Measurements from ENCODE around the gene TSNAX.
A peak's percentile ranks its signal among the peaks of the same experiment; 100 is the strongest.
"Not testable (repeated sequence)": the region's sequence is repeated elsewhere in the genome, so short reads cannot be mapped to it uniquely, and the experiment has no call there.

TSNAX gene, protein sequence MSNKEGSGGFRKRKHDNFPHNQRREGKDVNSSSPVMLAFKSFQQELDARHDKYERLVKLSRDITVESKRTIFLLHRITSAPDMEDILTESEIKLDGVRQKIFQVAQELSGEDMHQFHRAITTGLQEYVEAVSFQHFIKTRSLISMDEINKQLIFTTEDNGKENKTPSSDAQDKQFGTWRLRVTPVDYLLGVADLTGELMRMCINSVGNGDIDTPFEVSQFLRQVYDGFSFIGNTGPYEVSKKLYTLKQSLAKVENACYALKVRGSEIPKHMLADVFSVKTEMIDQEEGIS

DNA sequence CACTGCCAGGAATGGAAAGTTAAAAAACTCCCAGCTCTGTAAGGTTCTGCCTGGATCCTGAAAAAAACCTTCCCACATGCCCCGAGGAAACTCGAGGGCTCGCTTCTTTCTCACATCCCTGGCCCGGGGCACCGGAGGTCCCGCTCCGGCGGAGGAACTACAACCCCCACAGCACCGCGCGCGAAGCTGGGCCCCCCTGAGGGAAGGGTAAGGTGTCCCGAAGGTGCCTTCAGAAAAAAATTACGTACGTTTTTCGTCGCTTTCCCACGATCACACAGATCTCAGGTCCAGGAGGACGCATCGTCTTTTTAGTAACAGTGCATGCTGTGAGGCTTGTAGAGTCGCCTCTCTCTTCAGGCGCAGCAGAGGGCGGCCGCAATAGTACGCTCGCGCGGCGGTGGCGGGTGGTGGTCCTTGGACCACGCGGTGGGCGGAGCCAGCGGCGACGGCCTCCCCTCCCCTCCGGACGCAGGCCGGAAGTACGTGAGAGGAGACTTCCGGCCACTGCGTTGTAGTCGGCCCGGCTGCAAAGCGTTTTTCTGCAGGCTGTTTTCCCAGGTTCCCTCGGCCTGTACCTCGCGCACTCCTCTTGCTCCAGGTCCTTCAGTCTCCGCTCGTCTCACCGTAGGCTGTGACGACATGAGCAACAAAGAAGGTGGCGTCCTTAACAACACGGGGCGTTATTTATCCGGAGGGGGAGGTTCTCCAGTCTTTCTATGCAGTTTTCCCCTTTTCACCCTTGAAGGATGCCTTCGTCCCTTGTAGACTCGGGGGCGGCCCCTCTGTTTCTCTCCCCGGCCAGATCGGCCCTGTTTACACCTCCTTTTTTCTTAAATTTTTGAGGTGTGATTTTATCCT, at the start of gene TSNAX:
TSNAX (plus strand) TSS at position 498 of the 858 bp plus-strand sequence; CDS start at position 640, 142 bp downstream.
- peak; percentile 94 for DNase-seq

DNA sequence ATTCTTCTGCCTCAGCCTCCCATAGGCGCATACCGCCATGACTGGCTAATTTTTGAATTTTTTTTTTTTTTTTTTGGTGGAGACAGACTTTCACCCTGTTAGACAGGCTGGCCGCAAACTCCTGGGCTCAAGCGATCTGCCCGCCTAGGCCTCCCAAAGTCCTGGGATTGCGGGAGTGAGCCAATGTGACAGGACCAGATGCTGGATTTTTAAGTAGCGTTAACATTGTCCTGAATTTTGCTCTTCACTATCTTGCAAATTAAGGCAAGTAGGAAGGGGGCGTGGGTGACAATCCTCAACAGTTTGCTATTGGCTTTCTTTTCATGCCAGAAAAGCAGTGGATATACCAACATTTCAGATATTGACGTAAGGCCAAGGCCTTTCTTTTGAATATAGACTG, 49.7 kb upstream of the TSNAX start:
- no peak for DNase-seq

DNA sequence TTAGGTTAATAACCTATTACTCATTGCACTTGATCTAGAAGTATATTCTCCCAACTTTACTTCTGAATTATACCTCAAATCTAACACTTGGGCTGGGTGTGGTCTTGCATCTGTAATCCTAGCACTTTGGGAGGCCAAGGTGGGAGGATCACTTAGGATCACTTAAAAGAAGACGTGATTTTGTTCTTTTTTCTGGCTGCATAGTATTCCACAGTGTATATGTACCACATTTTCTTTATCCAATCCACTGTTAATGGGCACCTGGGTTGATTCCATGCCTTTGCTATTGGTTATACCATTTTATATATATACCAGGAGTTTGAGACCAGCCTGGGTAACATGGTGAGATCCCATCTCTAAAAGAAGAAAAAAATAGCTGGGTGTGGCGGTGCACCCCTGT, 48.5 kb upstream of the TSNAX start:
- DNase-seq: no peak

DNA sequence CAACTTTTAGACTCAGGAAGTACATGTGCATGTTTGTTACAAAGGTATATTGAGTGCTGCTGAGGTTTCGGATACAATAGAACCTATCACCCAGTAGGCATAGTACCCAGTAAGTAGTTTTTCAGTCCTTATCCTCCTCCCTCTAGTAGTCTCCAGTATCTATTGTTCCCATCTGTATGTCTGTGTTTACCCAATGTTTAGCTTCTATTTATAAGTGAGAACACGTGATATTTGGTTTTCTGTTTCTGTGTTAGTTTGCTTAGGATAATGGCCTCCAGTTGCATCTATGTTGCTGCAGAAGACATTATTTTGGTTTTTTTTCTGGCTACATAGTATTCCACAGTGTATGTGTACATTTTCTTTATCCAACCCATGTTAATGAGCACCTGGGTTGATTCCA, 47.2 kb upstream of the TSNAX start:
- DNase-seq: no peak

DNA sequence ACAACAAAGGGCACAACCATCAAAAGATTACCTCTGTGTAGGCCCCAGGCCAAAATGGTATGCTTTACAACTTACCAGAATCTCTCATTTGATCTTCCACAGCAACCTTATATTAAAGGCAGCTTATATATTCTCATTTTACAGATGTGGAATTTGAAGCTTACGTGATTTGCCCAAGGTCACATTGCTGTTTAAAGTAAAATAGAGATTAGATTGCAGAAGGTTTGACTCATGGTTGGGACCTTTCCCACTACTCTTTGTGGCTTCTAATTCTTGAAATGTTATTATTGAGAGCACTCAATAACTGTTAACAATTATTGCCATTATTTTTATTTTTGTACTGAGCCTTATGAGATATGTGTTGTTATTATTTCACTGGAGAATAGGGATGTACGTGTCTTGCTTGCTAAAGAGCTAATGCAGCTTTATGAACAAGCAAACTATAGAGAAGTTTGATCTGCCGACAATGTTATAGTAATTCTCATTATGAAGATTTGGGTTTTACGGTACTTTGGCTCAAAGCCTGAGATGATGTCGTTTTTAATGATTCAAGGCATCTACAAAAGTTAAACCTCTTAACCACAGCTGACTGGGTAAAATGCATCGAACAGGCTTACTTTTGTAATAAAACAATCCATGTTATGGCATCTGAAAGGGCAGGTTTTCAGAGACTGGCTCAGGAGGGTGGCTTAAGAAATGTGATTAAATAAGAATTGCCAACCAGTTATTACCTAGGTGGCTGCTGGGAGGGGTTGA, 43.3 kb upstream of the TSNAX start:
- DNase-seq: no peak

DNA sequence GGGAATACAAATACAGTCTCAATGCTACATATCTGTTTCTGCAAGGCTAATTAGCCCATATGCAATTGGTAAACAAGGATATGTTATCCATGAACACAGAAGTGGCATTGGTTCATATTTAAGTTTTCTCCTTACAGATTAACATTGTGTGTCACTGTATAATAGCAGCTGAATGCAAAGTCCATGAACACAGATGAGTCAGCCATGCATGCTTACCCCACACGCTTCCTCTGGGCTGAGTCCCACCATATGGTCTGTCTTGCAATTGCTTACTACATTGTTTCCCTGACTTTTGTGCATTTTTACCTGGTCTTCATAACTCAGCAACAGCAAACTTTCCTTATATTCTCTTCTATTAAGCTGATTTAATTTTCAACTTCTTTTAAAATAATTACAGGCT, 41.5 kb upstream of the TSNAX start:
- peak; percentile 4 for DNase-seq

DNA sequence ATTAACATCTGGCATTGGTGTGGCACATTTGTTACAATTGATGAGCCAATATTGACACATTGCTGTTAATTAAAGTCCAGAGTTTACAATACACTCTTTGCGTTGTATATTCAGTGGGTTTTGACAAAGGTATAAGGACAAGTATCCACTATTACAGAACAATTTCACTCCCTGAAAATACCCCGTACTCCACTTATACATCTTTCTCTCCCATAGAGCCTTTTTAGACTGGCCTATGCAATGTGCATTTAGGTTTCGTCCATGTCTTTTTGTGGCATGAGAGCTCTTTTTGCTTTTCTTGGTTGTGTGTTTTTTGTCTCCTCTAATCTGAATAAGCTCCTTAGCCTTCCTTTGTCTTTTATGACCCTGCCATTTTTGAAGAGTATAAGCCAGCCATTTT, 40.6 kb upstream of the TSNAX start:
- no peak for DNase-seq

DNA sequence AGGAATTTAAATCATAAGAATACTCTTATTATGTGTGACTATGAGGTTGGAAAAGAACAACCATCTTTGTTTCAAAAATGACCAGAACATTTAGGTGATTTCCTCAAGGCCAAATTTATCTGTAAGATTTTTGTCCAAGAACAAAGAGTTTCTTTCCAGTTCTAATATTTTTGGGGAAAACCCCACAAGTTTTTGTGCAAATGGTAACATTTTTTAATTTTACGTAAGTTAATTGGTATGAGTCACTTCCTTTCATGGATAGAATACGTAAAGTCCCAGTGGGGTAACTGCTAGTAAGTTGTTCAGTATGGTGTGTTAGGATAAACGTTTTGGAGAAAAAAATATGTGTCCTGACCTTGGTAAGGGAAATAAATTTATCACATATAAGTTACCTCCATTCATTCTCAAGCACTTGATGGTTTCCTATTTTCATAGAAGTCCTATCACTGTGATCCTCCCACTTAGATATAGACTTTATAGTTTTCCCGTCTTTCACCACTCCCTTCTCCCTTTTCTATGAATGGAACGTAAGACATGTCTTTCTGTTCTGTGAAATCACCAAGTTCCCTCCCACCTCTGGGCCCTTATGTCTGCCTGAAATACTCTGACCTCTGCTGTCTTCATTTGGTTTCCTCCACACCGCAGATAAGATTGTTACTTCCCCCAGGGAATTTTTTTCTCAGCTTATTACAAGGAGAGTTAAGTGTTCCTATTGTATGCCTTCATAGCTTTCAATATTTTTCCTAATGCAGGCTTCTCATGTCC, 34.9 kb upstream of the TSNAX start:
- no peak for DNase-seq

DNA sequence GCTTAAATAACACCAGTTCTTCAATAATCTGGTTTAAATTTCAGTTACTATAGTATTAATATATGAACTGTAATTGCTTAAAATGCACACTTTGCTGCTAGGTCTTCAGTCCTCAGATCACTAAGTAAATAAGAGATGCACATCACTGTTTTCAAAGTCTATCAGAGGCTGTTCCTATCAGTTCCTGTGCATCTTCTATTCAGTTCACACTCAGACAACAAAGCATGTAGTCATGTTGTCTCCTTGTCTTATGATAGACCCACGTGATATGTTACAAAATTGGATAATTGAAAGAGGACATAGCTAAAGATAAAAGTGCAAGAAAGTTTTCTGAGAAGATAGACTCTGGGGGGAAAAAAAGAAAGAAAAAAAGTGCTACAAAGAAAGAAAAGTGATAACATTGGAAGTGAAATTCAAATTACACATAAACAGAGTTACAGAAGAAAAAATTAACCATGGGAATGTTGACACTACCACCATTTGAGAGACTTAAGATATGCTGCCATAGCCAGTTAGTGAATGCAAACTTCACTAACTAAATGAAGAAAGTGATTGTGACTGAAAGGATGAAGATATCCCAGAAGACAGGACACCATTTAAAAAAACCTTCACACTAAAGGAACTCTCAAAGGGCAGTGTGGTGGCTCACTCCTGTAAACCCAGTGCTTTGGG, 33.9 kb upstream of the TSNAX start:
- no peak for DNase-seq

DNA sequence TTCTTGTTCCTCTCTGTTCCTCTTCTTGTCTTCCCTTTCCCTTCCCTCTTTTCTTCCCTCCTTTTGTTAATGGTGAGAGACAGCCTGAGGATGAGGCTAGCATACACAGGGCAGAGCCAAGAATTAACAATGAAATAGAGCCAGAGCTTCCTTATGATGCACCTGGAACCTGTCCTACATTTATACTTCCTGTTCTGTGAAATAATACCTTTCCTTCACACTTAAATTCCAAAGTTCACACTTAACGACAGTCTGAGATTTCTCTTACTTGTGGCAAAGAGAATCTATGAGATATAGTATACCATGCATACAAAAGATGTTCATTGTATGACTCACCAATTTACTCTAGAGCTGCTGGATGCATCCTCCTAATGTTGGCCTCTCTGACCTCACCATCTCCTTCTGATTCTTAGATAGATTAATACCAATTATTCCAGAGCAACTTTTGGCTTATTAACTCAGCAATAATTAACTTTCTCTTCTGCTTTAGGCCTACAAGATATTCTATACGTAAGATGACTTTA, 30.8 kb upstream of the TSNAX start:
- DNase-seq: no peak

DNA sequence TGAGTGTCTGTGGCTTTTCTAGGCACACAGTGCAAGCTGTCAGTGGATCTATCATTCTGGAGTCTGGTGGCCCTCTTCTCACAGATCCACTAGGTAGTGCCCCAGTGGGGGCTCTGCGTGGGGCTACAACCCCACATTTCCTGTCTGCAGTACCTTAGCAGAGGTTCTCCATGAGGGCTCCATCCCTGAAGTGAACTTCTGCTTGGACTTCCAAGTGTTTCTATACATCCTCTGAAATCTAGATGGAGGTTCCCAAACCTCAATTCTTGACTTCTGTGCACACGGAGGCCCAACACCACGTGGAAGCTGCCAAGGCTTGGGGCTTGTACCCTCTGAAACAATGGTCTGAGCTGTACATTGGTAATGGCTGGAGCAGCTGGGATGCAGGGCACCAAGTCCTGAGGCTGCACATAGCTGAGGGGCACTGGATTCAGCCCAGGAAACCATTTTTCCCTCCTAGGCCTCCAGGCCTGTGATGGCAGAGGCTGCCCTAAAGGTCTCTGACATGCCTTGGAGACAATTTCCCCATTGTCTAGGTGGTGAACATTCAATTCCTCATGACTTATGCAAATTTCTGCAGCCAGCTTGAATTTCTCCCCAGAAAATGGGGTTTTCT, 29.2 kb upstream of the TSNAX start:
- DNase-seq: no peak

DNA sequence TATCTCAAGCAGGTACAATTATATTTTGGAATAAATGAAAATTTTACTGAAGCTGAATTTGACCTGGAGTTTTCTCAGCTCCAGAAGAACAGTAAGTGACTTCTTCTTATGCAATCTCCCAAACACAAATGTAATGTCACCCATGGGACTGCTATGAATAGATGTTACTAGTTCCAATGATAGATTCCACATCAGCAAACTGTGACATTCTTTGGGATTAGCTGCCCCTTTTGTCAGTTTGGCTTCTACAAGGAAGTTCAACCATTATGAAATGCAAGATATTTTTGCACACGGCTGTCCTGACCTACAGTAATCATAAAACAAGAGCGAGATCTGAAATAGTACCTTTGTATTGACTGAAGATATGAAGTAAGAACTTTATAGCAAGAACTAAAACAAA, 27.8 kb upstream of the TSNAX start:
- DNase-seq: no peak

DNA sequence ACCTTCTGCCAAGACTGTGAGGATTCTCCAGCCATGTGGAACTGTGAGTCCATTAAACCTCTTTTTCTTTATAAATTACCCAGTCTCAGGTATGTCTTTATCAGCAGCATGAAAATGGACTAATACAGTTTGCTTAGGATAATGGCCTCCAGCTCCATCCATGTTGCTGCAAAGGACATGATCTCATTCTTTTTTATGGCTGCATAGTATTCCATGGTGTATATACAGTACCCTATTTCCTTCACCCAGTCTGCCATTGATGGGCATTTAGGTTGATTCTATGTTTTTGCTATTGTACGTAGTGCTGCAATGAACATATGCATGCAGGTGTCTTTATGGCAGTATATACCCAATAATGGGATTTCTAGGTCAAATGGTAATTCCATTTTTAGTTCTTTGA, 25.3 kb upstream of the TSNAX start:
- DNase-seq: not testable (repeated sequence)

DNA sequence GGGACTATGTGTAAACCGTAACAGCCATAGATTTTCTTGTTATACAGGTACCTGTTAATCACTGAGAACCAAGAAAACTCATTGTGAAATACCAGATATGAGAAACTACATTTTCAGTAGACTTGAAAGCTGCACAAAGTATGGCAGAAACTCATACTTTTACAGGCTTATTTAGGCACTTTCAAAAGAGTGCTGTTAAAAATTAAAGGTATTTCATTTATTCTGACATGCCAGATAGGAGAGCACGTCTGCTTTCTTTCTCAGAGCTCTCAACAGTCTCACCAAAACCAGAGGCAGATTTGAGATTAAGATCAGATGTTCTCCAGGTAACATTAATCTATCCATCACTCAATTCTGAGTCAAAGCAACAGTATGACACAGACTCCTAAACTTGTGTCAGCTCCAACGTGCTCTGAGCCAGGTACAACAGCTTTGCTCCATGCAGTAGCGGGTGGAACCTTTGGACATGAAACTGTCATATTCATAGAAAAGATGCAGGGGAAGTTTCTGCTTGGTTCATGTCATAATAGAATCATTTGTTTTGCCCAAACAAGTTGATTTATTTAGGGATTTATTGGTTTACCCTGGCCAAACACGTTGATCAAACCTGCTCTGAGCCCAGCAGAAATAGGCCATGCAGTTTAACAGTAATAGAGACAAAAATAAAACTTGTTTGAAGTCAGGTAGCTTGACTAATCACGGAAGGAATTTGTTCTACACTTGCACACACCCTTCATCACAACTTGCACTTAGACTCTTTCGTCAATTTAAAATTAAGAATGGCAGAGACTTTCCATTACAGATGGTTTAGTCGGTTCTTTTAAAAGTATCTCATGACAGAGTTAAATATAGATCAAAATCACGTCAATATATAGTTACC, 20.8 kb upstream of the TSNAX start:
- no peak for DNase-seq

DNA sequence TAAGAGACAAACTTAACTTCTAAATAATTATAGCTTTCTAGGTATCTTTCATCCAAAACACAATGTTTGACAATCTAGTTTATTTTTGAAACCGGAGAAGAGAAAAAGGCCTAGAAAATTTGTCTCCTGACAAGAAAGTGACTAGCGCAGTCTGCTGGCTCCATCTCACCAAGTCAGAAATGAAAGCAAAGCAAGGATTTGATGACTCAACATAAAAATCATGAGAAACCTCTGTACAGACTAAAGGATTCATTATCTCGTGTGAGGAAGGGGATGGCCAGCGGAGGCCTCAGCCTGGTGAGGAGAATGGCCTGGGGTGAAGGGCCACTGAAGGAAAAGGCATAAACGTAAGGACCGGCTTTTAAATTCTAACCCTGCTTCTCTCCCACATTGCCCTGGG, 20.0 kb upstream of the TSNAX start:
- no peak for DNase-seq

DNA sequence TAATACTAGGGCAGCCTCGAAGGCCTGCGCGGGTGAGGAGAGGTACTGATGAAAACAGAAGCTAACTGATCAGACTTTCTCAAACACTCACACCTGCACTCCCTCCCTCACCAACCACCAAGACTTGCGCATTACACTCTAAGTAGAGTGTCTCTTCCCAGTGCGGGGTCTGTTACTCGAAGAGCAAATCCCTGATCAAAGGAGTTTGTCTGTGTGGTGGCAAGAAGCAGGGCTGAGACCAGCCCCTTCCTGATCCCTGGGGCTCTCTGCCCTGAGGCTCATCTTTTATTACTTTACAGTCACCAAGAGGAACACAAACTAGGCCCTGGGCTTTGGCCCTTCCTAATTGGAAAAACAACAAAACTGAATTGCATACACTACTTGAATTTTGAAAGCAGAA, 19.5 kb upstream of the TSNAX start:
- DNase-seq: no peak

DNA sequence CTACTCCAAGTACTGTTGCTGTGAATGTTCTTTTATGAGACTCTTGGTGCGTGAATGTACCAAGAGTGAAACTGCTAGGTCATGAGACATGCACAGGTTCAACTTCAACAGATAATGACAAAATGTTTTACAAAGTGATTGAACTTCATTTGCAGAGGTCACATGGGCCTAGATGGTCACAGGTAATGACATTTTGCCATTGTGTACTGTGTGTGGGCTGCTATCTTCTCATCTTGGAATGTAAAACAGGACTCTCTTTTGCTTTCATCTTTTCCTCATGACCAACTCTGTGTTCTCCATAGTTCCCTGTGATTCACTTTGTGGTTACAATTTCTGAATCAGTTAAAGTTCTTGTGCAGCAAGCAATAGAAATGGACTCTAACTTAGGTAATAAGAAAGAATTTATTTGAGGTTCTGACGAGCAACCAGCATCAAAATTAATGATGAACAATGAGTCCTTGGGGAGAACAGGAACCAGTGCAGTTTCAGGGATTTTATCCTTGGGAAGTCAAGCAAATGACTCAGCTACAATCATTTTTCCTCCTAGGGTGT, 16.2 kb upstream of the TSNAX start:
- no peak for DNase-seq

DNA sequence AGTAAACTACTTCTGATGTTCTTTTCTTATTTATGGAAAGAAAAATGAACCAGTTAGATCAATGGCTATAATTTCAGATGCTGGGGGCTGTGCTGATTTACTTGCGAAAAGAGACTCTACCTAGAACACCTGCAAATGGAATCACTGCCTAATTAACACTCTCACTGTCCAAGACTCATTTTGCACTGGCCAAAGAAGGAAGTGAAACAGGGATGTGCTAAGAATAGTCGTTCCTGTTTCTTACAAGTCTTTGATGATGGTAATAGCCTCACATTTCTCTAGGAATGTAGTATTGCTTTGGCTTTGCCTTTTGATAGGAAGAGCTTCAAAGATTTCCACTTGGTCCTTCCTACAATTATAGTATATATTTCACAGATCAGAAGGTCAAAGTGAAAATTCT, 12.7 kb upstream of the TSNAX start:
- no peak for DNase-seq

DNA sequence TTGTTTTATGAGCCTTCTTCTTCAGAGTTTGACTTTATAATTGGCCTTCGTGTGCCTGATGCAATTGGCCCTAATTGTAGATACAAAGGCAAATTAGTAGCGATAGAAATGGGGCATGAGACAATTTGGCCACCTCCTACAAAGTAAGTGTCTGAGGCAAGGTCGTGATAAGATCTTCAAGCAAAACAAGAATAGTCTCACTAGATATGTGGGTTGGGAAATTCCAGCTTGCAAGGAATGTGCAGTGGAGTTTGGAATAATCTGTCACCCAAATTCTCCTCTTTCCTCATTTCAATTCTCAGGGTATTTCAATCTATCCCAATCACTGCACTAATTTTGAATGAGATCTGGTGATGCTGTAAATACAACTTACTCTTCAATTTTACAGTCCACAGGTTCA, 11.4 kb upstream of the TSNAX start:
- no peak for DNase-seq

DNA sequence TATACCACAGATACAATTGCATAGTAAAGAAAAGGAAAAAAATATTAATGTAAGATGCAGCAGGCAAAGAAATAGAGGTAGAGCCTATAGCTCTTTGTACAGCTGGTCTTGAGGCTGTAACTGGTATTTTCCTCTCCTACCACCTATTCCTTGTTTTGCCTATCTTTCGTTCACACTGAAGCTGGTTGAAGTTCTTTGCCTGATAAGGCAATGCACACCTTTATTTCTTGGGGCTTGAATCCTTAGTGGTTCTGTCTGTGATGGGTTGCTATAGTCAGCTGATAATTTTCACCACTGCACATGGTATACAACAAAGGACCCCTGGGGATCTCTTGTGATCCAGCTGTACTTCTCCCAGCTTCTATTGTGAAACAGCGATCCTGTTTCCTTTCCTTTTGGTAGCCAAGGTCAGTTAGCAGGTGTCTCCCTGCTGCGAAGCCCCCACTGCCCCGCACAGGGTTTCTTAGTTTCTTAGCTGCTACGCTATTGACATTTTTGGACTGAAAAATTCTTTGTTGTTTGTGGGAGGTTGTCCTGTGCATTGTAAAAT, 9.9 kb upstream of the TSNAX start:
- DNase-seq: no peak

Data from NCI-H2171 (cell line).